GM12864 (cell line): ENCODE results near the gene ELSPBP1.
"Not testable (repeated sequence)": the region's sequence is repeated elsewhere in the genome, so short reads cannot be mapped to it uniquely, and the experiment has no call there.

ENCODE experiments used
- DNase-seq: peaks from one replicate; pipeline ENCODE4 v3.0.0-alpha.2; 2011; ENCODE audit warnings: low read depth
- H3K4me3 ChIP-seq: 2 replicates; pipeline ENCODE4 v1.5.1; 2011; ENCODE audit warnings: mild to moderate bottlenecking, low read depth, low read length, control low read depth
- CTCF ChIP-seq: IDR thresholded peaks from 2 replicates; pipeline ENCODE4 v1.5.1; 2011; ENCODE audit warnings: low read depth, mild to moderate bottlenecking, moderate library complexity, low read length, control low read depth, inconsistent platforms; ENCODE audit errors: missing control alignments

Gene ELSPBP1

DNA sequence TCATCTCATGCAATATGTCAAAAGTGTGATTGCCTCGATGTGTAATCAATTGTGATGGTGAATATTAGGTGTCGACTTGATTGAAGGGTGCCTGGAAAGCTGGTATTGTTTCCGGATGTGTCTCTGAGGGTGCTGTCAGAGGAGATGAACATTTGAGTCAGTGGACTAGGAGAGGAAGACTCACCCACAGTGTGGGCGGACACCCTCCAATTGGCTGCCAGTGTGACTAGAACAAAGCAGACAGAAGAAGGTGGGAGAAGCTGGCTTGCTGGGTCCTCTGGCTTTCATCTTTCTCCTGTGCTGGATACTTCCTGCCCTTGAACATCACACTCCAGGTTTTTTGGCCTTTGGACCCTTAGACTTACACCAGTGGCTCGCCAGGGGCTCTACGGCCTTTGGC lies 64.9 kb downstream of the ELSPBP1 start:
- no peak for TF ChIP-seq CTCF
- DNase-seq = no peak
- no peak overlapping the region for H3K4me3 ChIP-seq

- TF ChIP-seq CTCF = no peak
- H3K4me3 ChIP-seq = no peak overlapping the region
- DNase-seq = no peak
These were observed 65.9 kb downstream of the ELSPBP1 start for GRCh38 chr19:48060381-48060780.

DNA sequence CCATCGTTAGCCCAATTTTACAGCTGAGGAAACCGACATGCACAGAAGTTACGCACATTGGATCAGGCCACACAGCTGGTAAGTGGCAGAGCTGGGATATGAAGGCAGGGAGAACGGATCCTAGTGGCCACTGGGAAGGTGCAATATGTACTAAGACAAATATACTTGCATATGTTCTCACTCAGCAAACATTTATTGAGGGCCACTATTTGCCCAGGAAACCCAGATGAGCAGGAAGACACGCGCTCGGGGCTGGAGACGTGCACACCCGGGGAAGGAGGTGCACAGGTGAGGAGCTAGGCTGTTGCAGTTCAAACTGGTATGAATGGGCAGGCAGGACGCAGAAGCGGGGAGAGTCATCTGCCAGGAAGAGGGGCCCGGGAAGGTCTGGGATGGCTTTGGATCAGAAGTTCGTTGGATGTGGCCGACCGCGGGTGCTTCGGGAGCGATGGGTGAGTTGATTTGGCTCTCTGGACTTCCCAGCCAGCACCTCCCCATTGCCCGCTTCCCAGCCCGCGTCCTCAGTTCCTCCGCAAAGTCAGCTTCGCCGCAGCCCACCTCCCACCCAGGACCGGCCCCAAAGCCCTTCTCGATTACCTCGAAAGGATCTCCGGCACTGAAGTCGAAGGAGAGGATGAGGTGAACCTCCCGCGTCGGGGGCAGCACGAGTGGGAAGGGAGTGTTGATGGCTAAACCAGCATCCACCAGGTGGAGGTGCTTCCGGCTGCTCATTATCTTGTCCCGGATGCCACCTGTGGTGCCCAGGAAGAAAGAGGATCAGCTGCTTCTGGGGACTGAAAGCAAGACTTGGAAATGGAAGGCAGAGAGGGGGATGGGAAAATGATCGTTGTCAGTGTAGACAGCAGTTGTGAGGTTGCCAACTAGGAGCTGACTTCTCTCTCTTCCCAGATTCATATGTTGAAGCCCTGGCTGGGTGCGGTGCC lies 67.2 kb downstream of the ELSPBP1 start:
- DNase-seq = no peak
- TF ChIP-seq CTCF = no peak
- H3K4me3 ChIP-seq = no peak overlapping the region

DNA sequence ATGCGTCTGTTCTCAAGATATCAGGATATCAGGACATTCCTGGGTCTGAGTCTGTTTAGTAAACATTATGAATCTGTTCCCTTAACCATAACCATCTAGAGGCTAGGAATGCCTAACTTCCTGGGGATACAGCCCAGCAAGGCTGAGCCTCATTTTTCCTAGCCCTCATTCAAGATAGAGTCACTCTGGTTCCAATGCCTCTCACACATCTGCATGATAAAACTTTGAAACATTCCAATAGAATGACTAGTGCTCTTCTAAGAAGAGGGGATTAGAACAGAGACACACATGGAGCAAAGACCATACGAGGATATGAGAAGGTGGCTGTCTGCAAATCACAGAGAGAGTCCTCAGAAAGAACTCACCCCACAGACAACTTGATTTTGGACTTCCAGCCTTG lies 70.1 kb downstream of the ELSPBP1 start:
- no peak for TF ChIP-seq CTCF
- no peak for DNase-seq
- H3K4me3 ChIP-seq = no peak overlapping the region

DNA sequence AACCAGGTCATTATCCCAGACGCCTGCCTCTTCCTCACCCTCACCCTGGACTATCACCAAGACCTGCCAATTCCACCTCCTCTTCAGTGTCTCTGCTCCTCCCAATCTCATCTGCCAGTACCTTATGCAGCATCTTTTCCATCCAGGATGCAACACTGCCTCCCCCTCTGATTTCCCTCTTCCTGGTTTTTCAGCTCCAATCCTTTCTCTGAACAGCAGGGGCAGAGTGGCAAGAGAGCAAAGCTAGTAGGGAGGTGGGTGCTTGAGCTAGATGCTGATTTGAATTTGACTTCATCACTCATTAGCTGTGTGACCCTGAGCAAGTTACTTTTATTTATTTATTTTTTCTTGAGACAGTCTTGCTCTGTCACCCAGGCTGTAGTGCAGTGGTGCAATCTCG lies 75.0 kb downstream of the ELSPBP1 start:
- no peak for TF ChIP-seq CTCF
- DNase-seq = no peak
- H3K4me3 ChIP-seq = no peak overlapping the region

DNA sequence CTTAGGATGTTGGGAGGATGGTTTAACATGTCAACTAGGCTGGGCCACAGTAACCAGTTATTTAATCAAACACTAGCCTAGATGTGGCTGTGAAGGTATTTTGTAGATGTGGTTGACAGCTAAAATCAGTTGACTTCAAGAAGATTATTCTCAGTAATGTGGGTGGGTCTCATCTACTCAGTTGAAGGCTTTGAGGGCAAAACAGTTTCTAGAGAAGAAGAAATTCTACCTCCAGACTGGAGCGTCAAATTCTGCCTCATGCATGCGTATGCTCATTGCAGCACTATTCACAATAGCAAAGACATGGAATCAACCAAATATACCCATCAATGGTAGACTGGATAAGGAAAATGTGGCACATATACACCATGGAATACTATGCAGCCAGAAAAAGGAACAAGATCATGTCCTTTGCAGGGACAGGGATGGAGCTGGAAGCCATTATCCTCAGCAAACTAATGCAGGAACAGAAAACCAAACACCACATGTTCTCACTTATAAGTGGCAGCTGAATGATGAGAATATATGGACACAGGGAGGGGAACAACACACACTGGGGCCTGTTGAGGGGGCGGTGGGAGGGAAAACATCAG lies 75.8 kb downstream of the ELSPBP1 start:
- not testable (repeated sequence) for H3K4me3 ChIP-seq, DNase-seq
